OCI-LY1 (cell line): ENCODE data around the gene ANKRD13C.

Source experiments
- CTCF ChIP-seq: fragments of 200-600 bp; sonication (generic), shearing (Covaris generic); IDR thresholded peaks from 2 replicates; pipeline ENCODE4 v1.5.1; 2017; ENCODE audit warnings: mild to moderate bottlenecking, antibody characterized with exemption, low read length, moderate library complexity, mixed read lengths
- EZH2 ChIP-seq: fragments of 200-600 bp; sonication (generic), shearing (Covaris generic); IDR thresholded peaks from 2 replicates; pipeline ENCODE4 v1.8.0; 2017; ENCODE audit warnings: borderline replicate concordance, mixed run types, mild to moderate bottlenecking, antibody characterized with exemption, low read length, moderate library complexity, mixed read lengths

- TF ChIP-seq CTCF (no peak), EZH2 (no peak)
Observed at GRCh38 chr1:70327306-70328076, 27.0 kb downstream of the ANKRD13C start.
